ENCODE results near the gene ZIC2. TPM values are rescaled to one million over a fixed set of nuclear protein-coding genes. Genes with fewer than 3 reads are reported as not detected.
"Not testable (repeated sequence)": the region's sequence is repeated elsewhere in the genome, so short reads cannot be mapped to it uniquely, and the experiment has no call there.

ZIC2 gene
- total RNA-seq, 4 donors from 2014 or later = not detected

GRCh38 chr13:99941911-99942310 lies 39.7 kb upstream of the ZIC2 start:
- Histone ChIP-seq H3K36me3 (no peaks in the 10 kb centered on the region), H3K4me3 (no peak overlapping the region), H3K27me3 (peaks cover 82% of the 10 kb centered on the region), H3K9me3 (no peaks in the 10 kb centered on the region), H3K27ac (no peak overlapping the region), H3K4me1 (no peaks in the 10 kb centered on the region)
- TF ChIP-seq CTCF (IDR thresholded peaks at IDR 0.05) (no peak), EP300 (IDR thresholded peaks at IDR 0.05) (no peak), POLR2AphosphoS5 (IDR thresholded peaks at IDR 0.05) (no peak), POLR2A (IDR thresholded peaks at IDR 0.05) (no peak)
- DNase-seq (ENCODE audit: low spot score in 2 of 2) = no peak
- 59% methylated on average over 4 of the region's 4 CpGs for WGBS

GRCh38 chr13:99944102-99944501 lies 37.5 kb upstream of the ZIC2 start:
- Histone ChIP-seq H3K4me3 (no peak overlapping the region), H3K27me3 (peaks cover 91% of the 10 kb centered on the region), H3K36me3 (no peaks in the 10 kb centered on the region), H3K9me3 (no peaks in the 10 kb centered on the region), H3K27ac (no peak overlapping the region), H3K4me1 (no peaks in the 10 kb centered on the region)
- WGBS = 76% methylated on average over 7 of the region's 7 CpGs
- no peak for DNase-seq (ENCODE audit: low spot score in 2 of 2)
- TF ChIP-seq CTCF (IDR thresholded peaks at IDR 0.05) (no peak), POLR2AphosphoS5 (IDR thresholded peaks at IDR 0.05) (no peak), POLR2A (IDR thresholded peaks at IDR 0.05) (no peak), EP300 (IDR thresholded peaks at IDR 0.05) (no peak)

- Histone ChIP-seq H3K4me3 (no peak overlapping the region), H3K9me3 (no peaks in the 10 kb centered on the region), H3K36me3 (no peaks in the 10 kb centered on the region), H3K4me1 (no peaks in the 10 kb centered on the region), H3K27ac (no peak overlapping the region), H3K27me3 (peaks cover 94% of the 10 kb centered on the region)
- DNase-seq (ENCODE audit: low spot score in 2 of 2) = no peak
- 82% methylated on average over 6 of the region's 6 CpGs for WGBS
- TF ChIP-seq EP300 (IDR thresholded peaks at IDR 0.05) (no peak), POLR2A (IDR thresholded peaks at IDR 0.05) (no peak), CTCF (IDR thresholded peaks at IDR 0.05) (no peak), POLR2AphosphoS5 (IDR thresholded peaks at IDR 0.05) (no peak)
Observed at GRCh38 chr13:99944606-99945005, 37.0 kb upstream of the ZIC2 start.

GRCh38 chr13:99945515-99945914 lies 36.1 kb upstream of the ZIC2 start:
- H3K27ac ChIP-seq; H3K9me3 ChIP-seq; DNase-seq (ENCODE audit: low spot score in 2 of 2); H3K36me3 ChIP-seq; H3K4me1 ChIP-seq; H3K4me3 ChIP-seq: not testable (repeated sequence)
- H3K27me3 ChIP-seq = peaks cover 96% of the 10 kb centered on the region
- WGBS = 98% methylated on average over 2 of the region's 2 CpGs

- WGBS = 81% methylated on average over 2 of the region's 2 CpGs
- Histone ChIP-seq H3K9me3 (no peaks in the 10 kb centered on the region), H3K27ac (no peak overlapping the region), H3K36me3 (no peaks in the 10 kb centered on the region), H3K4me1 (no peaks in the 10 kb centered on the region), H3K4me3 (no peak overlapping the region), H3K27me3 (peaks cover 97% of the 10 kb centered on the region)
- TF ChIP-seq POLR2AphosphoS5 (IDR thresholded peaks at IDR 0.05) (no peak), EP300 (IDR thresholded peaks at IDR 0.05) (no peak), POLR2A (IDR thresholded peaks at IDR 0.05) (no peak), CTCF (IDR thresholded peaks at IDR 0.05) (no peak)
- no peak for DNase-seq (ENCODE audit: low spot score in 2 of 2)
Observed at GRCh38 chr13:99947666-99948065, 33.9 kb upstream of the ZIC2 start.

- 71% methylated on average over 4 of the region's 4 CpGs for WGBS
- no peak for DNase-seq (ENCODE audit: low spot score in 2 of 2)
Observed at GRCh38 chr13:99948411-99948810, 33.2 kb upstream of the ZIC2 start.

More at GRCh38 chr13:99948411-99948810, 33.2 kb upstream of the ZIC2 start:
- no peak for TF ChIP-seq CTCF (IDR thresholded peaks at IDR 0.05)
- no peaks in the 10 kb centered on the region for H3K9me3 ChIP-seq
- H3K4me3 ChIP-seq = no peak overlapping the region
- H3K4me1 ChIP-seq = no peaks in the 10 kb centered on the region
- peaks cover 99% of the 10 kb centered on the region for H3K27me3 ChIP-seq
- no peaks in the 10 kb centered on the region for H3K36me3 ChIP-seq
- no peak overlapping the region for H3K27ac ChIP-seq
